Stimulated activated CD4-positive, alpha-beta T cell treated with anti-CD3 and anti-CD28 coated beads, Interleukin-4, amount 100 ng/mL, for 48 hours (primary cell): ENCODE measurements around the gene PARD3B.
A peak's percentile ranks its signal among the peaks of the same experiment; 100 is the strongest.

Source experiments
- DNase-seq, 2 donors: peaks; one replicate each; pipeline ENCODE4 v3.0.0-alpha.2; 2020; ENCODE audit warnings: low read depth in 2 of 2

The PARD3B gene

GRCh38 chr2:205403244-205403825 lies 858.1 kb downstream of the PARD3B start:
- DNase-seq, result no peak

DNA sequence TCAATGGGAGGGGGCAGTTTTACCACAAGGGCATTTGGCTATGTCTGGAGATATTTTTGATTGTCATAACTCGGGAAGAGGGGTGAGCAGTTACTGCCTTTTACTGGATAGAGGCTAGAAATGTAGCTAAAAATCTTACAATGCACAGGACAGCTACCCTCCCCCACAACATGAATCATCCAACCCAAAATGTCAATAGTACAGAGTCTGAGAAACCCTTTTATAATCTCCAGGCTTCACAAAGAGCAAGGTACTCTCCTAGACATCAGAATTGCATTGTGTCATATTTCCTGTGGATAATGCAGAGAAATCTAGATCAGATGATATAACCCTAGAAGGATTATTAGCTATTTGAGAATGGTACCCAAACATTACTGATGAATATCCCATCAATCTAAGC lies 859.9 kb downstream of the PARD3B start:
- no peak for DNase-seq

- no peak for DNase-seq
Measured at GRCh38 chr2:205405752-205406151, 860.5 kb downstream of the PARD3B start.

GRCh38 chr2:205407984-205408383 lies 862.7 kb downstream of the PARD3B start:
- DNase-seq, result no peak

DNA sequence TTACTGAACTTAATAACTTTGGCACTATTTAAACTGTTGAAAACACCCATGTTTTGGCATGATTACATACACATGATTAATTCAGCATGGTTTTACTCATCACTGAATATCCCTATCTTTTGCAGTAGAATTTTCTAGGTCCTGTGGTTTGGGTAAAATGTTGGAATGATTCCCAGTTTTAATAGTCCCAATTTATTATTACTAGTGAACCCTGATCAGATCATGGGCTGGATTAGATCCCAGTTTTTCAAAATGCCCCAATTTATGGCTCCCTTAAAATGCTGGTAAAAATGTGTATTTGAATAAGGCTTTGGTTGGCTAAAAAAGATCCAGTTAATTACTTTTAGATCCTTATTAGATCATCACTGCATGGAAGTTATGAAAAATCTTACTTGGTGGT lies 863.4 kb downstream of the PARD3B start:
- no peak for DNase-seq

DNA sequence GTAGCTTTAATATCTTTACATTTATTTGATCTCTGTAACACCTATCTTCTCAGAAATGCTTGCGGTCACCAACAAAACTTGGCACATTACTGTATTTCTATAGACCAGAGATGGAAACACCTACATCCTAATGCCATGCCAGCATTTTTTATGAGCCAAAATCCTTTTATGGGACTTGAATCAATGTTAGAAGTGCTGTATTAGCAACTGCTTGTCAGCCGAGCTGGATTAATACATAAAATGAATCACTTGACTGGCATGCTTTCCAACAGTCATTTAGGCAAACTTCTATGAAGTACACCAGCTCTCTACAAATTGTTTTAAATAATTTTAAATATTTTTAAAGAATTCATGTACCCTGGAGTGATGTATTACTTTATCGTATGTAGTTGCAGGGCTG lies 864.1 kb downstream of the PARD3B start:
- no peak for DNase-seq

DNA sequence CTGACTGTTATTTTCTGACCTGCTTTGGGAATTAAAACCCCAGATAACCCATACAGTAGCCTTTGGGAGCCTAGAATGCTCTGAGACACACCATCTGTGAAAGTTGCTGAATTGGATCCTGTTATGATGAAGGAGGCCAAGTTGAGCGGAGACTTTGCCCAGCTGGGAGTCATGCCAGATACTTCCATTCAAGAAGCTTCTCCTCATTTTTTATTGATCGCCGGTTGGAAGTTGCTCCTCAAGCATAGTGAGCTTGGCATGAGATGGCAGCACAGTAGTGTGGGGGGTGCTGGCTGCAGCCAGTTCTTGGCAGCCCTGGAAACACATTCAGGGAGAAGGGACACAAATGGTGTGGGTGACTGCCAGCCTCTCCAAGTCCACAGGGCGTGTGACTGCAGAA lies 866.3 kb downstream of the PARD3B start:
- no peak for DNase-seq

- no peak for DNase-seq
Measured at GRCh38 chr2:205424326-205424725, 879.1 kb downstream of the PARD3B start.

- no peak for DNase-seq
Measured at GRCh38 chr2:205425102-205425501, 879.8 kb downstream of the PARD3B start.

DNA sequence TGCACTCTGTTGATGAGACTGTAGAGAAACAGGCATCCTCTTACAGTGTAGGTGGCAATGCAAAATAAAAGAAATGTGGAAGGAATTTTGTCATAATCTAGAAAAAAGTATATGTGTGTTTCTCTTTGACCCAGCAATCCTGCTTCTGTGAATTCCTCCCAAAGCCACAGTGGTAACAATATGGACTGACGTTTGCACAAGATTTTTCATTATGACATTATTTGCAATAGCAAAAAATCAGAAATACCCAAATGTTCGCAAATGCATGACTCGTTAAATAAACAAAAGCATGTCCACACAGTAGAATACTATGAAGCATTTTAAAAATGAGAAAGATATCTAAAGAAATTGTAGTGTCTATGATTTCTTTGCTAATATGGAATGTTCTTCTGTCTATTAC lies 881.8 kb downstream of the PARD3B start:
- DNase-seq, result no peak

- DNase-seq, result no peak
Measured at GRCh38 chr2:205428811-205429210, 883.5 kb downstream of the PARD3B start.

GRCh38 chr2:205435970-205436369 lies 890.7 kb downstream of the PARD3B start:
- no peak for DNase-seq

GRCh38 chr2:205438241-205438640 lies 893.0 kb downstream of the PARD3B start:
- DNase-seq, result no peak

- no peak for DNase-seq
Measured at GRCh38 chr2:205439621-205440020, 894.3 kb downstream of the PARD3B start.

- DNase-seq, result no peak
Measured at GRCh38 chr2:205441524-205441923, 896.2 kb downstream of the PARD3B start.

- DNase-seq, result no peak
Measured at GRCh38 chr2:205448189-205448588, 902.9 kb downstream of the PARD3B start.

DNA sequence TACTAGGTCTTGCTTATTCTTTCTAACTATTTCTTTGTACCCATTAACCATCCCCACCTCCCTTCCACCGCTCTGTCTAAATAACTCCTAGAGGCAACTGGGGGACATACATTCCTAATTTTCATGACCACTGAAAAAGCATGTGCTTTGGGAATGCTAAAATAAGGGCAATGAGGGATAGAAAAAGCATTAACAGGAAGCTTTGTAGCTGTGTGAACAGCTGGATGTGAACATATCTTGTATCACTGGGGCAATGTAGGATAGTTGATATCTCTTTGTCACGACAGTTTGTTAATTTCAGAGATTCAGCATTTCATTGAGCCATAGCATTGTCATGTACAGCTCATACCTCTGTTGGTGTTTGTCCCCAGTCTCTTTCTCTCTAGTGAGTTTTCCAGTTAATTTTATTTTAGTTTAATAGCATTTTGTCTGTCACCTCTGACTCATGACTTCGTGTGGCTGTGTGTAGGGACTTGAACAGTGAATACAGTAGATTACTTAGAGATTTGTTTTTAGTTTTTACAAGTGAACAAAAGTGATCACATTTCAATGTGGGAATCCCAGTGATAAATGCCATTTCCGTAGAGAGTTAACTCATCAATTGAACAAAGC lies 906.7 kb downstream of the PARD3B start:
- no peak for DNase-seq

- no peak for DNase-seq
Measured at GRCh38 chr2:205453202-205453601, 907.9 kb downstream of the PARD3B start.

DNA sequence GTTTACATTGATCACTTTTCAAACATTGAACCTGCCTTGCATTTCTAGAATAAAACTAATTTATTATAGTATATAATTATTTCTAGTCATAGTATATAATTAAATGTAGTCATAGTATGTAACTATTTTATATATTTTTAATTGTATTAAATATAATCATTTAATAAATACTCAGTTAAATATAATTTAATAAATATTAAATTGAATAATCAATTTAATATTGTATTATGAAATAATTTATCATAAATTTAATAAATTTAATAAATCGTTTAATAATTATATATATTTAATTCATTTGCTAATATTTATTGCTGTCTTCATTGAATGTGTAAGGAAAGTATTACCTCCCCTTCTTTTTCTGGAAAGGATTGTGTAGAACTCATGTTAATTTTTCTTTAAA lies 911.4 kb downstream of the PARD3B start:
- DNase-seq, result no peak

DNA sequence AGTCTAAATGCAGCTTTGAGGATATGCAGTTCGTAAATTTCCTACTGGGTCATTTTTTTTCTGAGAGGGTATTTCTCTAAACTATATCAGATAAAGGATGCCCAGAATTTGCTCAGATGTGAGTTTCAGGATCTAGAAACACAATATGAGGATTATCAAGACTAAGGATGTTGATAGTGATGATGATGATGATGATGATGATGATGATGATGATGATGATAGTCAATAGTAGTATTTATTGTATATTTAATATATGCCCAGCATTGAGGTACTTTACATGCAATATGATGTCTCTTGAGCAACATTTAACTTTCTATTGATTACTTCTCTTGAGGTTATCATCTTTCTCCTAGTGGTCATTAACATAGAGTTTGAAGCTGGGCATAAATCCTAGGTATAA lies 914.9 kb downstream of the PARD3B start:
- no peak for DNase-seq

DNA sequence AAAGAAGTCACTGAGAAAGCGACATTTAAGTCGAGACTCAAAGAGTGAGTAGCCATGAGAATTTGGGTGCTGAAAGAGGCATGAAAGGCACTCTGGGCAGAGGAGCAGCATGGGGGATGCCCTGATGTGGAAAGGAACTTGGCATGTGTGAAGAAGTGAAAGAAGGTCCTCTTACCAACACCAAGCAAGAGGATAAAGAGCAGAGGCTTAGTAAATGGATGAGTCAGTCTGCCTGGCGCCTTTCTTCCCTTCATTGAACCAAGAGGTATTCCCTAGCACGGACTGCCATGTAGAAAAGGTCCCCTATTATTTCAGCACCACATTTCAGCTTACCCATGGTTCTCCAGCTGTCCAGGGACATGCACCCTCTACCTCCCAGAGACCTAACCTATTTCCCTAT lies 915.9 kb downstream of the PARD3B start:
- no peak for DNase-seq

GRCh38 chr2:205461678-205462665 lies 916.7 kb downstream of the PARD3B start:
- peak in 1 of 2 donors; percentile 5 for DNase-seq
